HCT116 (cell line): ENCODE data around the gene MAP2K3.
"Not testable (repeated sequence)": the region's sequence is repeated elsewhere in the genome, so short reads cannot be mapped to it uniquely, and the experiment has no call there.

Experiments
- ATF3 ChIP-seq: IDR thresholded peaks from 2 replicates; pipeline ENCODE4 v1.6.1; 2012
- CEBPB ChIP-seq: IDR thresholded peaks from 2 replicates; pipeline ENCODE4 v1.6.1; 2012; ENCODE audit warnings: low read depth
- EZH2 ChIP-seq: fragments of 200-600 bp; sonication (generic); IDR thresholded peaks from 2 replicates; pipeline ENCODE4 v1.6.1; 2017; ENCODE audit warnings: antibody characterized with exemption, mixed run types
- POLR2A ChIP-seq: IDR thresholded peaks from 2 replicates; pipeline ENCODE4 v1.7.0; 2011; ENCODE audit warnings: borderline replicate concordance; ENCODE audit not compliant: insufficient read depth, insufficient read length; ENCODE audit errors: extremely low read depth
- POLR2AphosphoS5 ChIP-seq: IDR thresholded peaks from 2 replicates; pipeline ENCODE4 v1.6.1; 2011; ENCODE audit warnings: mild to moderate bottlenecking, low read depth, low read length, moderate library complexity
- TF ChIP-seq, protein P1 (sequence below), 3 experiments: fragments of 200-600 bp in 1 of 3; sonication (generic) in 1 of 3; IDR thresholded peaks in 2 of 3; conservative IDR thresholded peaks in 1 of 3; 2 replicates each; pipeline ENCODE4 v1.5.1; 2012 to 2017; ENCODE audit warnings: low read depth in 2 of 3, low read length in 2 of 3, antibody characterized with exemption in 1 of 3, borderline replicate concordance in 1 of 3, control low read depth in 1 of 3, mild to moderate bottlenecking in 1 of 3, mixed read lengths in 1 of 3, mixed run types in 1 of 3, moderate library complexity in 1 of 3; ENCODE audit not compliant: insufficient read depth in 1 of 3

- TF ChIP-seq POLR2A, EZH2, CEBPB, POLR2AphosphoS5, ATF3: not testable (repeated sequence)
- TF ChIP-seq, protein P1, sequence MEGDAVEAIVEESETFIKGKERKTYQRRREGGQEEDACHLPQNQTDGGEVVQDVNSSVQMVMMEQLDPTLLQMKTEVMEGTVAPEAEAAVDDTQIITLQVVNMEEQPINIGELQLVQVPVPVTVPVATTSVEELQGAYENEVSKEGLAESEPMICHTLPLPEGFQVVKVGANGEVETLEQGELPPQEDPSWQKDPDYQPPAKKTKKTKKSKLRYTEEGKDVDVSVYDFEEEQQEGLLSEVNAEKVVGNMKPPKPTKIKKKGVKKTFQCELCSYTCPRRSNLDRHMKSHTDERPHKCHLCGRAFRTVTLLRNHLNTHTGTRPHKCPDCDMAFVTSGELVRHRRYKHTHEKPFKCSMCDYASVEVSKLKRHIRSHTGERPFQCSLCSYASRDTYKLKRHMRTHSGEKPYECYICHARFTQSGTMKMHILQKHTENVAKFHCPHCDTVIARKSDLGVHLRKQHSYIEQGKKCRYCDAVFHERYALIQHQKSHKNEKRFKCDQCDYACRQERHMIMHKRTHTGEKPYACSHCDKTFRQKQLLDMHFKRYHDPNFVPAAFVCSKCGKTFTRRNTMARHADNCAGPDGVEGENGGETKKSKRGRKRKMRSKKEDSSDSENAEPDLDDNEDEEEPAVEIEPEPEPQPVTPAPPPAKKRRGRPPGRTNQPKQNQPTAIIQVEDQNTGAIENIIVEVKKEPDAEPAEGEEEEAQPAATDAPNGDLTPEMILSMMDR (IDR thresholded peaks at IDR 0.05 in 2 of 3, conservative IDR thresholded peaks at IDR 0.05 in 1 of 3; ENCODE audit: borderline replicate concordance in 1 of 3, insufficient read depth in 1 of 3, low read depth in 2 of 3, low read length in 2 of 3) = not testable (repeated sequence)
Measured at GRCh38 chr17:21317821-21318220, 33.3 kb downstream of the MAP2K3 start.
